PC-9 (cell line): ENCODE data around the gene SPPL2C.

Source experiments
- CTCF ChIP-seq: fragments of 200-600 bp; sonication (generic); conservative IDR thresholded peaks from 2 replicates; pipeline ENCODE4 v1.6.1; 2017; ENCODE audit warnings: mixed run types, antibody characterized with exemption, mild to moderate bottlenecking, moderate library complexity
- EZH2 ChIP-seq: fragments of 200-600 bp; sonication (generic); IDR thresholded peaks from 2 replicates; pipeline ENCODE4 v1.8.0; 2017; ENCODE audit warnings: antibody characterized with exemption, low read depth

- no peak for TF ChIP-seq CTCF
- TF ChIP-seq EZH2: no peak
Measured at GRCh38 chr17:45824901-45825492, 19.7 kb upstream of the SPPL2C start.
